Measurements from ENCODE around the gene PBX1. TPM values are rescaled to one million over a fixed set of nuclear protein-coding genes. Genes with fewer than 3 reads are reported as not detected.

The PBX1 gene
- total RNA-seq, 1 donor from 2014 or later: 719 TPM

DNA sequence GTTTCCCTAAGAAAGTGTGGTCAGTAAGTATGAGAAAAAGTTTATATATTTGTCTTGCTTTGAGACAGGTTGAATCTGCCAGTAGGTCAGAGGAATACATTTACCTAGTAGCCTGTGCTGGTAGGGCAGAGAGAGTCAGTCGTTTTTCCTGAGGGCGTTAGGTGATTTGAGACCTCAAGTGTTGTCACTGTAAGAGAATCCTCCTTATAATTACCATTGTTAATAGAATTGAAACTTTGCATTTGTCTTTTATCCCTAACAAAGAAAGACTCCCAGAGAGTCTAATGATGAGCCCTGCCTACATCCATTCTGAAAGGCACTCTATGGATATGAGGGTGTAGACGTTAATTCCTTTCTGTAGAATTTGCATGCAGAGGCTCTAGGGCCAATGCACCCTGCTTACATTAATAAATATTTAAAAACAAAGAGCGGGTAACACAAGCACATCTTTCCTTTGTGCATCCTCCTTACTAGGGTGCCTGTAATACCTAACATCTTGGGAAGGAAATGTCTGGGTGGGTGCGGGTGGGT is 16.4 kb downstream of the PBX1 start:
- peaks cover 14% of the 10 kb centered on the region for H3K9me3 Mint-ChIP-seq
- H3K4me3 Mint-ChIP-seq: peak overlapping the region; percentile 57
- DNase-seq (ENCODE audit: low spot score in 2 of 2, unreplicated experiment in 2 of 2): no peak
- H3K36me3 Mint-ChIP-seq: peaks cover 25% of the 10 kb centered on the region
- peaks cover 77% of the 10 kb centered on the region for H3K4me1 Mint-ChIP-seq
- no peaks in the 10 kb centered on the region for H3K27me3 Mint-ChIP-seq (ENCODE audit: low read depth)
- TF ChIP-seq, protein P1, sequence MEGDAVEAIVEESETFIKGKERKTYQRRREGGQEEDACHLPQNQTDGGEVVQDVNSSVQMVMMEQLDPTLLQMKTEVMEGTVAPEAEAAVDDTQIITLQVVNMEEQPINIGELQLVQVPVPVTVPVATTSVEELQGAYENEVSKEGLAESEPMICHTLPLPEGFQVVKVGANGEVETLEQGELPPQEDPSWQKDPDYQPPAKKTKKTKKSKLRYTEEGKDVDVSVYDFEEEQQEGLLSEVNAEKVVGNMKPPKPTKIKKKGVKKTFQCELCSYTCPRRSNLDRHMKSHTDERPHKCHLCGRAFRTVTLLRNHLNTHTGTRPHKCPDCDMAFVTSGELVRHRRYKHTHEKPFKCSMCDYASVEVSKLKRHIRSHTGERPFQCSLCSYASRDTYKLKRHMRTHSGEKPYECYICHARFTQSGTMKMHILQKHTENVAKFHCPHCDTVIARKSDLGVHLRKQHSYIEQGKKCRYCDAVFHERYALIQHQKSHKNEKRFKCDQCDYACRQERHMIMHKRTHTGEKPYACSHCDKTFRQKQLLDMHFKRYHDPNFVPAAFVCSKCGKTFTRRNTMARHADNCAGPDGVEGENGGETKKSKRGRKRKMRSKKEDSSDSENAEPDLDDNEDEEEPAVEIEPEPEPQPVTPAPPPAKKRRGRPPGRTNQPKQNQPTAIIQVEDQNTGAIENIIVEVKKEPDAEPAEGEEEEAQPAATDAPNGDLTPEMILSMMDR (IDR thresholded peaks at IDR 0.05; ENCODE audit: unreplicated experiment): no peak
- peak overlapping the region; percentile 97 for H3K27ac Mint-ChIP-seq

- Mint-ChIP-seq H3K27ac (peak overlapping the region; percentile 97), H3K4me1 (peaks cover 74% of the 10 kb centered on the region)
Measured at GRCh38 chr1:164576291-164577271, 17.6 kb downstream of the PBX1 start.

GRCh38 chr1:164577291-164577690 is 18.3 kb downstream of the PBX1 start:
- peak overlapping the region; percentile 97 for H3K27ac Mint-ChIP-seq
- H3K27me3 Mint-ChIP-seq (ENCODE audit: low read depth): no peaks in the 10 kb centered on the region
- peaks cover 74% of the 10 kb centered on the region for H3K4me1 Mint-ChIP-seq
- DNase-seq (ENCODE audit: low spot score in 2 of 2, unreplicated experiment in 2 of 2): no peak
- peaks cover 15% of the 10 kb centered on the region for H3K36me3 Mint-ChIP-seq
- TF ChIP-seq, protein P1 (IDR thresholded peaks at IDR 0.05; ENCODE audit: unreplicated experiment): no peak
- H3K9me3 Mint-ChIP-seq: peaks cover under 1% of the 10 kb centered on the region
- peak overlapping the region; percentile 57 for H3K4me3 Mint-ChIP-seq

More at GRCh38 chr1:164576291-164577271, 17.6 kb downstream of the PBX1 start:
- Mint-ChIP-seq H3K36me3 (peaks cover 16% of the 10 kb centered on the region), H3K4me3 (peak overlapping the region; percentile 57), H3K27me3 (ENCODE audit: low read depth) (no peaks in the 10 kb centered on the region), H3K9me3 (peaks cover 4% of the 10 kb centered on the region)
- no peak for DNase-seq (ENCODE audit: low spot score in 2 of 2, unreplicated experiment in 2 of 2)
- TF ChIP-seq, protein P1 (IDR thresholded peaks at IDR 0.05; ENCODE audit: unreplicated experiment): no peak

DNA sequence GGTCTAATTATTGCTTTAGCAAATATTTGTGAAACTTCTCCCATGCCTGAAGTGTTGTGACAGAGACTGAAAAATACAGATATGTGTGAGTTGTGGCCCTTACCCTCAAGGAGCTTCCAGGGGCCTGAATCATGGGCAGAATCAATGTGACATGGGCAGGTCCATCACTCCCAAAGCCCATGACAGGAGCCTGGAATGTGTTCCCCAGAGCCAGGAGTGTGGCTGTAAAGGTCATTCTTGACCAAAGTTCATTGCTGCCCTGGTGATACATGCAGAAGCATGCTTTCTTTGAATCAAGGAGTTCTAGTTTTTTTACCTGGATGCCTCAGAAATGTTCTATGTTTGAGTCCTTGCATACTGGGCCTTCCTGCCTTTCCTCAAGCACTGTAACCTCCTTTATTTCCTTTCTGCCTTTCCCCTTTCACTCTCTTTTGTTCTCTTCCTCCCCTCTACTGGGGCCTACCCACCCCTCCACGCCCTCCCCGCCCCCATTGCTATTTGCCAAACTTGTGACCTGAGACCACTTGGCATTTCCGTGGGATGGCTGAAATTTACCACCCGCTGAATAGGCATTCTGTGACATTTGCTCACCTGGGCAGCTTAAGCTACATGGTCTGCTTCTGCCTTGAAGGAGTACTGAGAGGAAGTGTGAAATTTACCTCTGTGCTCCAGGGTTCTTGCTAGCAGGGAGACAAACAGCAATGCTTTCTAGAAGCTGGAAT is 19.7 kb downstream of the PBX1 start:
- Mint-ChIP-seq H3K36me3 (peaks cover 11% of the 10 kb centered on the region), H3K27me3 (ENCODE audit: low read depth) (no peaks in the 10 kb centered on the region), H3K4me1 (peaks cover 78% of the 10 kb centered on the region), H3K9me3 (no peaks in the 10 kb centered on the region), H3K4me3 (peak overlapping the region; percentile 26), H3K27ac (peak overlapping the region; percentile 97)
- DNase-seq (ENCODE audit: low spot score in 2 of 2, unreplicated experiment in 2 of 2): no peak
- TF ChIP-seq, protein P1 (IDR thresholded peaks at IDR 0.05; ENCODE audit: unreplicated experiment): no peak

- Mint-ChIP-seq H3K4me1 (peaks cover 78% of the 10 kb centered on the region), H3K9me3 (no peaks in the 10 kb centered on the region), H3K4me3 (peak overlapping the region; percentile 19), H3K36me3 (peaks cover 6% of the 10 kb centered on the region), H3K27me3 (ENCODE audit: low read depth) (no peaks in the 10 kb centered on the region), H3K27ac (peak overlapping the region; percentile 97)
- TF ChIP-seq, protein P1 (IDR thresholded peaks at IDR 0.05; ENCODE audit: unreplicated experiment): no peak
- DNase-seq (ENCODE audit: low spot score in 2 of 2, unreplicated experiment in 2 of 2): no peak
Measured at GRCh38 chr1:164579381-164579780, 20.4 kb downstream of the PBX1 start.
